ENCODE data around the gene TBK1. TPM values are rescaled to one million over a fixed set of nuclear protein-coding genes. Genes with fewer than 3 reads are reported as not detected.

The TBK1 gene
- total and polyA plus RNA-seq, 2 of the 13 experiments (the other 11 are each of a cell fraction or from before 2014, with no cell fraction given): 10.3 to 25.2 TPM

- 100% methylated on average over 4 of the region's 4 CpGs for WGBS (ENCODE audit: low lambda C conversion rate)
- CTCF ChIA-PET (ENCODE audit: low intra/inter-chr PET ratio, low total read pairs): no interaction called here
Observed at GRCh38 chr12:64431791-64432190, 20.1 kb upstream of the TBK1 start.

GRCh38 chr12:64433915-64434314 is 18.0 kb upstream of the TBK1 start:
- Histone ChIP-seq H3K79me2 (ENCODE audit: insufficient read depth, low read length) (no peaks in the 10 kb centered on the region), H3K4me3 (replicated peaks in 1 of 3; ENCODE audit: insufficient read depth in 1 of 3, low read depth in 2 of 3, low read length in 3 of 3) (no peak overlapping the region), H3K27me3 (ENCODE audit: control insufficient read depth in 1 of 2, insufficient read depth in 2 of 2, low read length in 2 of 2) (no peaks in the 10 kb centered on the region), H2AFZ (ENCODE audit: low read length) (no peak overlapping the region), H3K4me1 (ENCODE audit: insufficient read depth, low read length) (peaks cover 8% of the 10 kb centered on the region; the same call in 1 of the 2 replicates), H3K9me3 (ENCODE audit: low read length) (no peaks in the 10 kb centered on the region), H3K27ac (ENCODE audit: extremely low read length, insufficient read depth, low read length) (no peak overlapping the region), H3K4me2 (ENCODE audit: low read depth, low read length) (no peak overlapping the region), H4K20me1 (ENCODE audit: insufficient read depth, low read length) (0 out of 2 replicates have a peak, but pooled peaks cover under 1% of the 10 kb centered on the region), H3K9ac (ENCODE audit: insufficient read depth, low read depth, low read length) (no peak overlapping the region), H3K36me3 (replicated peaks in 1 of 2; ENCODE audit: control insufficient read depth in 1 of 2, insufficient read depth in 2 of 2, low read length in 2 of 2) (peaks cover 36 to 92% of the 10 kb centered on the region in 2 experiments)
- no peak for DNase-seq (ENCODE audit: low spot score)
- intact Hi-C loops (cut with micrococcal nuclease; ENCODE audit: unreplicated experiment): no loop called here
- BruUV-seq (replicated peaks): no TSS peak
- no peak for ATAC-seq
- in situ Hi-C loops (cut with HindIII; ENCODE audit: extremely low pct_ligation_motif_present, low pct_unique_long_range_greater_than_20kb): no loop called here
- 98% methylated on average over 5 of the region's 5 CpGs for WGBS (ENCODE audit: low lambda C conversion rate)
- POLR2A ChIA-PET: no interaction called here
- CTCF ChIA-PET (ENCODE audit: low intra/inter-chr PET ratio, low total read pairs): no interaction called here
- TF ChIP-seq ZFP41 (CRISPR knock-in tag; IDR thresholded peaks at IDR 0.05; ENCODE audit: borderline replicate concordance): no peak
- 0 out of 2 replicates have a peak, but pooled peaks have one; percentile 31 for TF ChIP-seq ZNF121 (CRISPR knock-in tag; IDR thresholded peaks at IDR 0.05)
- FAIRE-seq: no peak

More at GRCh38 chr12:64431791-64432190, 20.1 kb upstream of the TBK1 start:
- ATAC-seq: no peak
- in situ Hi-C loops (cut with HindIII; ENCODE audit: extremely low pct_ligation_motif_present, low pct_unique_long_range_greater_than_20kb) (no loop called here), intact Hi-C loops (cut with micrococcal nuclease; ENCODE audit: unreplicated experiment) (no loop called here)
- no peak overlapping the region for H2AFZ ChIP-seq (ENCODE audit: low read length)
- no peaks in the 10 kb centered on the region for H3K9me3 ChIP-seq (ENCODE audit: low read length)
- no peaks in the 10 kb centered on the region for H3K27me3 ChIP-seq (ENCODE audit: control insufficient read depth in 1 of 2, insufficient read depth in 2 of 2, low read length in 2 of 2)
- H3K4me2 ChIP-seq (ENCODE audit: low read depth, low read length): no peak overlapping the region
- 0 out of 2 replicates have a peak, but pooled peaks cover 3% of the 10 kb centered on the region for H4K20me1 ChIP-seq (ENCODE audit: insufficient read depth, low read length)
- H3K27ac ChIP-seq (ENCODE audit: extremely low read length, insufficient read depth, low read length): no peak overlapping the region
- no peak for DNase-seq (ENCODE audit: low spot score)
- POLR2A ChIA-PET: no interaction called here
- peaks cover 33 to 88% of the 10 kb centered on the region in 2 experiments for H3K36me3 ChIP-seq (replicated peaks in 1 of 2; ENCODE audit: control insufficient read depth in 1 of 2, insufficient read depth in 2 of 2, low read length in 2 of 2)
- TF ChIP-seq SMARCC2 (IDR thresholded peaks at IDR 0.05) (no peak), ISX (CRISPR knock-in tag; conservative IDR thresholded peaks at IDR 0.05) (no peak)
- H3K79me2 ChIP-seq (ENCODE audit: insufficient read depth, low read length): no peaks in the 10 kb centered on the region
- H3K4me3 ChIP-seq (replicated peaks in 1 of 3; ENCODE audit: insufficient read depth in 1 of 3, low read depth in 2 of 3, low read length in 3 of 3): no peak overlapping the region
- no TSS peak for BruUV-seq (replicated peaks)
- no peak overlapping the region for H3K9ac ChIP-seq (ENCODE audit: insufficient read depth, low read depth, low read length)
- FAIRE-seq: no peak
- peaks cover 26% of the 10 kb centered on the region for H3K4me1 ChIP-seq (ENCODE audit: insufficient read depth, low read length)
